Omental fat pad (tissue), 4 donors: ENCODE data around the gene EYA3. TPM values are rescaled to one million over a fixed set of nuclear protein-coding genes. Genes with fewer than 3 reads are reported as not detected.
"Not testable (repeated sequence)": the region's sequence is repeated elsewhere in the genome, so short reads cannot be mapped to it uniquely, and the experiment has no call there.

Experiments used
- ATAC-seq: fragments of 150-250 bp; one replicate; pipeline ENCODE4 v1.9.1; 2016; ENCODE audit warnings: mild to moderate bottlenecking, moderate library complexity; ENCODE audit not compliant: low FRiP score
- DNase-seq: peaks from one replicate; pipeline ENCODE4 v3.0.0-alpha.2; 2019; ENCODE audit warnings: low spot score
- CTCF ChIP-seq, 3 donors: fragments of 450-650 bp; IDR thresholded peaks; one replicate each; pipeline ENCODE4 v1.5.1; 2016 to 2017; ENCODE audit warnings: antibody characterized with exemption in 3 of 3, mild to moderate bottlenecking in 3 of 3, moderate library complexity in 2 of 3
- total RNA-seq, 4 donors: library from RNA; depleted of rRNA; stranded (reverse); fragments of >200 nt; gene quantifications; one replicate each; pipeline ENCODE4 v1.1.0, GENCODE V29; 2016

EYA3 gene
- total RNA-seq, 4 donors from 2014 or later: 7.5 to 19.6 (median 14.6) TPM

GRCh38 chr1:28002600-28002999, 85.8 kb downstream of the EYA3 start:
- DNase-seq (no peak), ATAC-seq (no peak)
- TF ChIP-seq CTCF (IDR thresholded peaks at IDR 0.05): no peak

- no peak for ATAC-seq
- no peak for DNase-seq
- no peak for TF ChIP-seq CTCF (IDR thresholded peaks at IDR 0.05)
These were observed 89.4 kb downstream of the EYA3 start for GRCh38 chr1:27999055-27999454.

DNA sequence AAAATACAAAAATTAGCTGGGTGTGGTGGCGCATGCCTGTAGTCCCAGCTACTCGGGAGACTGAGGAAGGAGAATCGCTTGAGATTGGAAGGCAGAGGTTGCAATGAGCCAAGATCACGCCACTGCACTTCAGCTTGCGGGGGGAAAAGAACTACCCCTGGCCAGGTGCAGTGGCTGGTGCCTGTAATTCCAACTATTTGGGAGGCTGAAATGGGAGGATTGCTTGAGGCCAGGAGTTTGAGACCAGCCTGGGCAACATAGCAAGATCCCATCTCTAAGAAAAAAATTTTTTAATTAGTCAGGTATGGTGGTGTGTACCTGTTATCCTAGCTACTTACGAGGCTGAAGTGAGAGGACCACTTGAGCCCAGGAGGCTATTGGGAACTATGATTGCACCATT, 93.9 kb downstream of the EYA3 start:
- not testable (repeated sequence) for DNase-seq, ATAC-seq

DNA sequence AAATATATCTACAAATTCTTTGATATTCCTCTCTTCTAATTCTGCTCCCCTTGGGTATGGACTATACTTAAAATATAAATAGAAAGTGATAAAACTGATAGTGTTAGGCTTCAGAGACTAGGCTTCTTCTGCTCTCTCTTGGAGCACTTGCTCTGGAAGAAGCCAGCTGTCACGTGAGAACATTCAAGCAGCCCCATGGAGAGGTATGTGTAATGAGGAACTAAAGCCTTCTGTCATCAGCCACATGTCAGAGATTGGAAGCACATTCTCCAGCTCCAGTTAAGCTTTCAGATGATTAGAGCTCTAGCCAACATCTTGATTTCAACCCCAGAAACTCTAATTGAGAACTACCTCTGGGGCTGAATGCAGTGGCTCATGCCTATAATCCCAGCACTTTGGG, 94.3 kb downstream of the EYA3 start:
- ATAC-seq: no peak
- no peak for TF ChIP-seq CTCF (IDR thresholded peaks at IDR 0.05)
- DNase-seq: no peak

- TF ChIP-seq CTCF (IDR thresholded peaks at IDR 0.05): no peak
- ATAC-seq: no peak
- no peak for DNase-seq
These were observed 95.2 kb downstream of the EYA3 start for GRCh38 chr1:27993241-27993640.

DNA sequence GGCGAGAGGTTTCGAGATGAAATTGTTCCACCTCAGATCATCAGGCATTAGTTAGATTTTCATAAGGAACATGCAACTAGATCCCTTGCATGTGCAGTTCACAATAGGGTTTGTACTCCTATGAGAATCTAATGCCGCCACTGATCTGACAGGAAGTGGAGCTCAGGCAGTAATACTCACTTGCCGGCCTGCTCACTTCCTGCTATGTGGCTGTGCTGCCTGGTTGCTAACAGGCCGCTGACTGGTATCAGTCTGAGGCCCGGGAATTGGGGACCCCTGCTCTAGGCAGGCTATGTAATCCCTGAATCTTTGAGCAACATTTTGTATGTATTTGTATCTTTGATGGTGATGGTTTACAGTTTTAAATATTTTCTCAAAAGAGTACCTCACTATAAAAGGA, 96.1 kb downstream of the EYA3 start:
- TF ChIP-seq CTCF (IDR thresholded peaks at IDR 0.05): no peak
- no peak for DNase-seq
- no peak for ATAC-seq

GRCh38 chr1:27990920-27991537, 97.4 kb downstream of the EYA3 start:
- no peak for TF ChIP-seq CTCF (IDR thresholded peaks at IDR 0.05)
- DNase-seq: no peak
- ATAC-seq: no peak

- DNase-seq (no peak), ATAC-seq (no peak)
- TF ChIP-seq CTCF (IDR thresholded peaks at IDR 0.05): no peak
These were observed 107.3 kb downstream of the EYA3 start for GRCh38 chr1:27981145-27981544.
